Immature natural killer cell (primary cell): ENCODE measurements around the gene ARL6IP6. TPM values are rescaled to one million over a fixed set of nuclear protein-coding genes. Genes with fewer than 3 reads are reported as not detected.

Experiments
- DNase-seq, 3 donors: peaks; one replicate each; pipeline ENCODE4 v3.0.0; 2022; ENCODE audit warnings: mixed read lengths in 1 of 3
- H3K27ac Mint-ChIP-seq, 6 donors: one replicate each; pipeline ENCODE4 v1.8.0; 2020; ENCODE audit warnings: mixed read lengths in 6 of 6, mild to moderate bottlenecking in 5 of 6, inconsistent platforms in 4 of 6, moderate library complexity in 3 of 6
- H3K27me3 Mint-ChIP-seq, 3 donors: one replicate each; pipeline ENCODE4 v1.8.0; 2020 to 2021; ENCODE audit warnings: low read depth in 3 of 3, mild to moderate bottlenecking in 3 of 3, mixed read lengths in 3 of 3, moderate library complexity in 3 of 3, inconsistent platforms in 1 of 3
- H3K36me3 Mint-ChIP-seq, 3 donors: one replicate each; pipeline ENCODE4 v1.8.0; 2020; ENCODE audit warnings: mixed read lengths in 3 of 3, inconsistent platforms in 2 of 3, mild to moderate bottlenecking in 2 of 3
- H3K4me1 Mint-ChIP-seq, 2 donors: one replicate each; pipeline ENCODE4 v1.8.0; 2020; ENCODE audit warnings: inconsistent platforms in 2 of 2, mild to moderate bottlenecking in 2 of 2, mixed read lengths in 2 of 2, moderate library complexity in 1 of 2
- H3K4me3 Mint-ChIP-seq, 5 donors: one replicate each; pipeline ENCODE4 v1.8.0; 2020; ENCODE audit warnings: mild to moderate bottlenecking in 5 of 5, mixed read lengths in 5 of 5, inconsistent platforms in 3 of 5, moderate library complexity in 3 of 5
- H3K9me3 Mint-ChIP-seq, 6 donors: one replicate each; pipeline ENCODE4 v1.8.0; 2020; ENCODE audit warnings: mild to moderate bottlenecking in 6 of 6, mixed read lengths in 6 of 6, inconsistent platforms in 4 of 6, moderate library complexity in 3 of 6
- polyA plus RNA-seq, 3 donors: library from polyadenylated mRNA; unstranded; fragments of 300-500 nt; fragmentation: Illumina TruSeq; gene quantifications; one replicate each; pipeline ENCODE4 v1.2.3, GENCODE V29; 2021

ARL6IP6 gene
- 10 to 100 TPM; 22.3 to 43.5 (median 23.5) TPM for polyA plus RNA-seq

DNA sequence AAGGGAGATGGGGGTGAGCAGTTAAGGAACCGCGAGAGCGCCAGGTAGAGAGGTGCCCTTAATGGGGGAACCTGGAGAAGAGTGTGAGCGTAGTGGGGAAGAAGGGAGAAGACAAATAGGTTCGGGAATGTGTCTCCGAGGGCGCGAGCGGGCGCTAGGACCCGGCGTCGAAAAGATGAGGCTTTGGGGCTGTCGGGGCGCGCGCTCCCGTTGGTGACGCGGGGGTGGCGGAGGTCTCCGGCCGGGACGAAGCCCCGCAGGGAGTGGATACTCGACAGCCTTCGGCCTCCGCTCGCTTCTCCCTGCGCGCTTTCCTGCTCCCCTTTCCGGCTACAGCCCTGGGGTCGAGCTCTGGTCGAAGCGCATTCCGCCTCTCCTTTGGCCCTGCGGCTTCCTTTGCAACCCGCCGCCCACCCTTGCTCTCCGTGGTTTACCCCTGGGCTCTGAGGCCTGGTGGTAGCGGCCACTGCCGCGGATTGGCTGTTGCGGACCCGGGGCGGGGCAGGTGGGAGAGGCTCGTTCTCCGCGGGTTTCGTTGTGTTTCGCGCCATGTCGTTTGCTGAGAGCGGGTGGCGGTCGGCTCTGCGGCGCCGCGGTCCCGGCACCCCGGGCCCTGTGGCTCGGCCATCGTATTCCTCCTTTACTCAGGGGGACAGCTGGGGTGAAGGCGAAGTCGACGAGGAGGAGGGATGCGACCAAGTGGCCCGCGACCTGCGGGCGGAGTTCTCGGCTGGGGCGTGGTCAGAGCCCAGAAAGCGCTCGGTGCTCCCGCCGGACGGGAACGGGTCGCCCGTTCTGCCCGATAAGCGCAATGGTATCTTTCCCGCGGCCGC is at the start of gene ARL6IP6:
Gene ARL6IP6, plus strand, starts transcription at position 545 of the 833 bp plus-strand sequence. Its CDS starts 5 bp downstream, at position 550.
- Mint-ChIP-seq H3K4me1 (peaks cover 44 to 75% of the 10 kb centered on the region in 2 donors), H3K9me3 (no peaks in the 10 kb centered on the region), H3K4me3 (peak within 1 kb of the TSS; percentile 94 to 99 (median 98)), H3K27ac (peak within 1 kb of the TSS; percentile 96 to 98 (median 96)), H3K27me3 (peaks cover 19 to 24% (median 23%) of the 10 kb centered on the region in 3 donors), H3K36me3 (no peaks in the 10 kb centered on the region)
- peak; percentile 94 to 96 (median 94) for DNase-seq

DNA sequence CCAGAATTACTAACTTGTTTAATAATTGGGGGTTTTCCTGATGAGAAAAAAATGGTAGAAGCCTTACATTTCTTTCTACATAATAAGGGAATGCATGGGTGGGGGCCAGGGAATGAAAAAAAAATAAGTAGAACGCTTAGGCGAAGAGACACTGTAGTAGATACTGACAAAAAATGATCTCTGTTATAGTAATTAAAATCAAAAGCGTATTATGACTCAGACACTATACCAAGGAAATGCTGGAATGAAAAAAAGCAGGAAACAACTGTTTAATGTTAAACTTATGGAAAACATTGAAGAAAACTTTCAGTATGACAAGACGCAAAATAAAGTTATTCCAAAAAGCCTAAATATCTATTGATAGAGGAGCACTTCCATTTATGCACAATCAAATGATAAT is 44.1 kb upstream of the ARL6IP6 start:
- no peaks in the 10 kb centered on the region for H3K4me1 Mint-ChIP-seq
- no peak overlapping the region for H3K4me3 Mint-ChIP-seq
- peaks cover 4 to 52% (median 21%) of the 10 kb centered on the region in 3 donors for H3K36me3 Mint-ChIP-seq
- peak overlapping the region in 3 of 6 donors; percentile 4 to 51 (median 43) for H3K27ac Mint-ChIP-seq
- no peak for DNase-seq
- H3K27me3 Mint-ChIP-seq = no peaks in the 10 kb centered on the region
- no peaks in the 10 kb centered on the region for H3K9me3 Mint-ChIP-seq

DNA sequence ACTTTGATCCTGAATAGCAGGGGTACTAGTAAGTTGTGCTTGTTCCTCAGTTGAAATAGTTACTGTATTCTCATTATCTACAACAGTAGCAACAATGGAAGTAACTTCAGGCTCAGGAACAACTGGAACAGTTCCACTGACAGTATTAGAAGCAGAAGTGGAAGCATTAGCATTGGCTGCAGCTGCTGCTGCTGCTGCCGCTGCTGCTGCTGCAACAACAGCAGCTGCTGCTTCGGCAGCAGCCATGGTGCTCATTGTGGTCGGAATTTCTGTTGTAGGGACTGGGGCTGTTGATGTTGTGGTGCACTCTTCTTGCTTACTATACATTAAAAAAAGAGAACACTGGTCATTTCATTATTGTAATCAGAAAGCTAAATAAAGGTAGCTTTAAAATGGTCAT is 42.0 kb upstream of the ARL6IP6 start:
- no peaks in the 10 kb centered on the region for H3K9me3 Mint-ChIP-seq
- peaks cover 0 to 3% of the 10 kb centered on the region in 2 donors for H3K4me1 Mint-ChIP-seq
- peaks cover 13 to 59% (median 24%) of the 10 kb centered on the region in 3 donors for H3K36me3 Mint-ChIP-seq
- no peak overlapping the region for H3K4me3 Mint-ChIP-seq
- H3K27ac Mint-ChIP-seq = no peak overlapping the region
- no peak for DNase-seq
- no peaks in the 10 kb centered on the region for H3K27me3 Mint-ChIP-seq

DNA sequence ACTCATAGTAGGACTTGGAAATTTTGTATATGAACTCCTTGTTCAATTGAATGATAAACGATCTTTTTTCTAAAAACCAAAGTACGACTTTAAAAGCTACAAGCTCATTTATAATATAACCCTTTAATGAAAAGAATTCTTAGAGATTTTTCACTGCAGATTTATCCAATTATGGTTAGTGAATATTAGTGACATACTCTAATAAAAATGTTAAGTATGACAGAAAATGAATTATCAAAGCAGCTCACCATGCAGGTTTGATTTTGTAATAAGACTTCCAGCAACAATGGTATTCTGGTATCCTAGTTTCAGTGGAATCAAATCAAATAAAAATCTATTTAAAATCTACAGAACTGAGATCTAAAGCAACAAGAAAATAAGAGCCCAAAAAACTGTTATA is 39.6 kb upstream of the ARL6IP6 start:
- Mint-ChIP-seq H3K27me3 (peaks cover 0 to 1% (median 0%) of the 10 kb centered on the region in 3 donors), H3K9me3 (no peaks in the 10 kb centered on the region)

DNA sequence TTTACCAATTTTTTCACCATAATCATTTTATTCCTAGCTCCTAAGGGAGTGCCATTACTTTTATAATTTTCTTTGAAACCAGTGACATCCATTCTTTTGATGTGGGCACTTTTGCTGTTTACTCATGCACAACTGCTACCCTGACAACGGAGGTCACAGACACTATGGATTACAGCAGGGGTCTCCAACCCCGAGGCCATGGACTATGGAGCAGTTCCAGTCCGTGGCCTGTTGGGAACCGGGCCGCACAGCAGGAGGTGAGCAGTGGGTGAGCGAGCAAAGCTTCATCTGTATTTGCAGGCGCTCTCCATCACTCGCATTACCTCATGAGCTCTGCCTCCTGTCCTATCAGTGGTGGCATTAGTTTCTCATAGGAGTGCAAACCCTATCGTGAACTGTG is 35.8 kb upstream of the ARL6IP6 start:
- H3K9me3 Mint-ChIP-seq = no peaks in the 10 kb centered on the region
- peaks cover 0 to 1% (median 0%) of the 10 kb centered on the region in 3 donors for H3K27me3 Mint-ChIP-seq
- no peak for DNase-seq
- H3K4me3 Mint-ChIP-seq = no peak overlapping the region
- peak overlapping the region in 1 of 6 donors; percentile 53 for H3K27ac Mint-ChIP-seq
- peaks cover 9 to 26% (median 10%) of the 10 kb centered on the region in 3 donors for H3K36me3 Mint-ChIP-seq
- H3K4me1 Mint-ChIP-seq = peaks cover 18 to 47% of the 10 kb centered on the region in 2 donors

More for the DNA sequence above, 39.6 kb upstream of the ARL6IP6 start:
- no peak for DNase-seq
- no peak overlapping the region for H3K27ac Mint-ChIP-seq
- H3K36me3 Mint-ChIP-seq = peaks cover 9 to 45% (median 18%) of the 10 kb centered on the region in 3 donors
- peaks cover 9 to 19% of the 10 kb centered on the region in 2 donors for H3K4me1 Mint-ChIP-seq
- no peak overlapping the region for H3K4me3 Mint-ChIP-seq

DNA sequence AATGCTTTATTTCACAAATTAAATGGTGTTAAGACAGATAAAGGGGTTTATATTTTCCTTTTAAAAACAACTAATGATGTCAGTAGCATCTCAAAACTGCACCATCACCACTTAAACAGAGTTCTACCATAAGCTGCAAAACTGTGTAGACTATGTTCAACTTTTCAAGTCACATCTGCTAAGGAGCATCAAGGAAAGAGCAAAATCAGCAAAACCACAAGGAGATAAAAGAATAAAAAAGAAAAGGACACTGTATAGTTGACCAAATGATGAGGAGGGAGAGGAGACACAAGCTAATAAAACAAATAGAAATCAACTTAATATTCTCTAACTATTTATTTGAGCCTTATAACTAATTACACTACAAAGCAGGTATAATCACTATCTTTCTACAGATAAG is 35.0 kb upstream of the ARL6IP6 start:
- Mint-ChIP-seq H3K4me1 (peaks cover 19 to 47% of the 10 kb centered on the region in 2 donors), H3K27ac (peak overlapping the region in 1 of 6 donors; percentile 30), H3K27me3 (peaks cover 0 to 1% (median 0%) of the 10 kb centered on the region in 3 donors), H3K4me3 (no peak overlapping the region), H3K36me3 (peaks cover 9 to 26% (median 10%) of the 10 kb centered on the region in 3 donors), H3K9me3 (no peaks in the 10 kb centered on the region)
- no peak for DNase-seq

DNA sequence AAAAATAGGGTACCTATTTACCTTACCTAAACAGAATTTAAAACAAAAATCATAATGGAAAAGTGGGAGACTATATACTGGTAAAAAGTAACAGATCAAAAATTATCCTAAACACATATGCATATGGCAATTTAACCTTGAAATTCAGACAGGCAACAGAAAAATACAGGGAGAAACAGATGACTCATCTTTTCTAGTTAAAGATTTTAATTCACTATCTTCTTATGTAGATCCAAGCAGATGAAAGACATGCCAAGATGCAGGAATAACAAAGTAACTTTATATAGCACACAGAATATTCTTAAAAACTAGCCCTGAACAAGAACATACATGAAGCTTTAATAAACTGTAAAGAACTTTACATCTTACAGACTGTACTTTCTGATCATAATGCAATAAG is 32.1 kb upstream of the ARL6IP6 start:
- DNase-seq = no peak
- Mint-ChIP-seq H3K4me3 (no peak overlapping the region), H3K27ac (no peak overlapping the region), H3K4me1 (peaks cover 19 to 50% of the 10 kb centered on the region in 2 donors), H3K27me3 (peaks cover 0 to 1% (median 0%) of the 10 kb centered on the region in 3 donors), H3K36me3 (peaks cover 0 to 3% (median 0%) of the 10 kb centered on the region in 3 donors), H3K9me3 (no peaks in the 10 kb centered on the region)

DNA sequence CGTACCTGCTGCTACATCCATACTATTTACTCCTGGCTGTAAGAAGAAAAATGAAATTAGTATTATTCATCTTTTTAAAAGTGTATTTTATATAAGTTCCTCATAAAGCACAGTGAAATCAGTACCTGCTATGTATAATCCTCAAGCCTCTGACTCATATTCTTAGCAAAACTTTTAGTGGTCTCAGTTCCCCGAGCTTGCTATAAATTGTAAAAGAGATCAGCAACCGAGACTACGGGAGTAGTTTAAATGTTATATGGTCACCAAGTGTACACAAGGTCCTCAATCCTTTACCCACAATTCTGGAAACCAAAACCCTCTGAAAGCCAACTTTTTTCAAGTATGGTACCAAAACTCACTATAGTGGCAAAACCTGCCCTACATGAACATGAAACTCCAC is 25.4 kb upstream of the ARL6IP6 start:
- Mint-ChIP-seq H3K27ac (peak overlapping the region in 5 of 6 donors; percentile 4 to 89 (median 24)), H3K36me3 (no peaks in the 10 kb centered on the region), H3K27me3 (peaks cover 0 to 2% (median 2%) of the 10 kb centered on the region in 3 donors), H3K4me1 (peaks cover 29 to 54% of the 10 kb centered on the region in 2 donors), H3K9me3 (no peaks in the 10 kb centered on the region), H3K4me3 (no peak overlapping the region)
- DNase-seq = no peak

DNA sequence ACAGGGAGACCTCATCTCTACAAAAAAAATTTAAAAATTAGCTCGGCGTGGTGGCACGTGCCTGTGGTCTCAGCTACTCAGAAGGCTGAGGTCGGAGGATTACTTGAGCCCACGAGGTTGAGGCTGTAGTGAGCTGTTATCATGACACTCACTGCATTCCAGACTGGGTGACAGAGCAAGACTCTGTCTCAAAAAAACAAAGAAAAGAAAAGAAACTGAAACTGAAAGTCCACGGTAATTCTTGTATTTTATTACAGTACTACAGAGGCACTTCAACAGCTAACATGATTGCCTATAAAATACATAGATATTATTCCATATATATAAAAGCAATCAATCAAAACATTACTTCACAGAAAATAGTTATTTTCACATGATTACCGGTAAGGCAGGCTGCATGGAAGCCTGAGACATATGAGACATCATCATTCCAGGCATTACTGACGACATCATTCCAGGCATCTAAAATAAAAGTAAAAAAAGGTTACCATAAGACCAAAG is 24.2 kb upstream of the ARL6IP6 start:
- Mint-ChIP-seq H3K27me3 (peaks cover 0 to 2% (median 2%) of the 10 kb centered on the region in 3 donors), H3K36me3 (no peaks in the 10 kb centered on the region), H3K4me1 (peaks cover 28 to 55% of the 10 kb centered on the region in 2 donors), H3K4me3 (peak overlapping the region; percentile 81 to 93 (median 87)), H3K27ac (peak overlapping the region; percentile 89 to 96 (median 92)), H3K9me3 (no peaks in the 10 kb centered on the region)
- DNase-seq = peak; percentile 19 to 45 (median 29)

DNA sequence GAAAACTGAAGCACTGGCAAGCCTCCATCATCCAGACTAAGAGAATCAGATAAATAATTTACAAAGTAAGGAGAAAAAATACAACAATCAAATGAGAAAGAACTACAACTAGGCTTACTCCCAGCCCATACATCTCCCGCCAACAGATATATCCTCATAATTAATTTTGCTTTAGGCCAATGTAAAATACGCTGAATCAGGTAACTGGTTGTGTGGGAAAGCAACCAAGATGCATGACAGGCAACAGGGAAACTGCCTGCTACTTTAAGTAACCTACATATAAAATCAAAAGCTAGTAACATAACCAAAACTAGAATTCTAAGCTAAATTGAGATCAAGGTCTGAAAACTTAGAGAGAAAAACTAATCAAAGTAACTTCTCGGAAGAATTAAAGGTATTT is 22.7 kb upstream of the ARL6IP6 start:
- H3K27me3 Mint-ChIP-seq = peaks cover 0 to 2% (median 2%) of the 10 kb centered on the region in 3 donors
- peak overlapping the region in 1 of 5 donors; percentile 41 for H3K4me3 Mint-ChIP-seq
- no peaks in the 10 kb centered on the region for H3K9me3 Mint-ChIP-seq
- no peaks in the 10 kb centered on the region for H3K36me3 Mint-ChIP-seq
- H3K27ac Mint-ChIP-seq = peak overlapping the region in 5 of 6 donors; percentile 29 to 89 (median 37)
- H3K4me1 Mint-ChIP-seq = peaks cover 33 to 70% of the 10 kb centered on the region in 2 donors
- DNase-seq = no peak

DNA sequence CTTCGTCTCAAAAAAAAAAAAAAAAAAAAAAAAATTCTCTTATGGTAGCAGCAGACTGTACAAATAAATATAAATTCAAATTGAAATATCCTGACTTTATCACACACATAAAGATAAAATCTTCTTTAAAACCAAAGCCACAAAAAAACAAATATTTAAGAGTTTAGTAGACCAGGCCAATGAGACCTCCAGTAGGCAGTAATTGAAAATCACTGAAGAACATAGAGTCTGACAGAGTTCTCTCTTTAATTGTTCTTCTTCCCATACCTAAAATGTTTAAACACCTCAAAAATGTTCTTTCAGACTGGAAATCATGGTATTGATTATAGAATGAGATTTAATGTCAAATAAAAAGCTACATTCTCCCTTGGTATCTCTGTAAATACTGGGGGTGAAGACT is 21.9 kb upstream of the ARL6IP6 start:
- H3K4me1 Mint-ChIP-seq = peaks cover 38 to 75% of the 10 kb centered on the region in 2 donors
- peaks cover under 1 to 2% (median 2%) of the 10 kb centered on the region in 3 donors for H3K27me3 Mint-ChIP-seq
- no peak for DNase-seq
- H3K27ac Mint-ChIP-seq = peak overlapping the region in 5 of 6 donors; percentile 7 to 70 (median 62)
- no peak overlapping the region for H3K4me3 Mint-ChIP-seq
- H3K36me3 Mint-ChIP-seq = peaks cover 0 to 4% (median 4%) of the 10 kb centered on the region in 3 donors
- H3K9me3 Mint-ChIP-seq = no peaks in the 10 kb centered on the region

DNA sequence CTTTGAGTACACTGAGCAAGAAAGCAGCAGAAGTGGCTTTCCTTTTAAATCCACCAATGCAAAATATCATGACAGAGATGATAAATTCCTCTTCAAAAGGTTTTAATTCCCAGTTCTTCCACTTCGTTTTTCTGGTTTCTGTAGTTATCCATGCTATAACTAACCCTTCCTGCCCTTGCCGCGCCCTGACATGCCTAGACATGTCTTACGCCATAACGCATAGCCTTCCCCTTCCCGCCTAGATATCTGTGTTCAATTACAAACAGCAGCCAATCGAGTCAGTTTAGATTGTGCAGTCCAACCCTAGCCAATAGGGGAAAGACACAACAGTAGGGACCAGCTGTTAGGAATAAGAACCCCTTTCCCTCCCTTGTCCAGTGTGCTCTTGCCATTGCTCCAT is 17.2 kb upstream of the ARL6IP6 start:
- no peak for DNase-seq
- Mint-ChIP-seq H3K27ac (no peak overlapping the region), H3K27me3 (peaks cover 0 to 2% (median 2%) of the 10 kb centered on the region in 3 donors), H3K4me3 (peak overlapping the region in 1 of 5 donors; percentile 45), H3K4me1 (peaks cover 52 to 90% of the 10 kb centered on the region in 2 donors), H3K36me3 (peaks cover 5 to 10% (median 6%) of the 10 kb centered on the region in 3 donors), H3K9me3 (no peaks in the 10 kb centered on the region)

DNA sequence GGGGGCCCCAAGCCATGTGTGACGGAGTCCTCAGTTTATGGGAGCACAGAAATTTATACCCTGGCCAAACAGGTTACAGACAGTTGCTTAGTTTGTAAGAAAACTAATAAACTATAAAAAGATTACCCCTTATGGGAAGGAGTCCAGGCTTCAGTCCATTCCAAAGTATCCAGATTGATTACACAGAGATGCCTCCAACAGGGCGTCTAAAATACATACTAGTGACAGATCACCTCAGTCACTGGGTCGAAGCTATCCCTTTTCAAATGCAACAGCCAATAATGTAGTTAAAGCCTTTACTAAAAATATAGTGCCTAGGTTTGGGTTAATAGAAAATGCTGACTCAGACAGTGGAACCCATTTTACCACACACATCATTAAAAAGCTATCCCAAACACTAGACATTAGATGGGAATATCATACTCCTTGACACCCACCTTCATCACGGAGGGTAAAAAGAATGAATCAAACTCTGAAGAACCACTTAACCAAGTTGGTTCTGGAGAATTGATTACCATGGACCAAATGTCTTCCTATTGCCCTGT is 11.9 kb upstream of the ARL6IP6 start:
- Mint-ChIP-seq H3K27me3 (peaks cover 0 to 2% (median under 1%) of the 10 kb centered on the region in 3 donors), H3K4me1 (peaks cover 67 to 91% of the 10 kb centered on the region in 2 donors), H3K36me3 (peaks cover 1 to 14% (median 12%) of the 10 kb centered on the region in 3 donors), H3K4me3 (no peak overlapping the region), H3K9me3 (no peaks in the 10 kb centered on the region), H3K27ac (no peak overlapping the region)
- DNase-seq = no peak
